GM18498 (cell line): ENCODE measurements around the gene SLC12A4.

Source experiments
- ATAC-seq: cut with Tn5 transposase; IDR thresholded peaks from one replicate; pipeline ENCODE4 v1.9.1; 2021; ENCODE audit warnings: mild to moderate bottlenecking, moderate library complexity; ENCODE audit not compliant: unreplicated experiment

SLC12A4 gene

DNA sequence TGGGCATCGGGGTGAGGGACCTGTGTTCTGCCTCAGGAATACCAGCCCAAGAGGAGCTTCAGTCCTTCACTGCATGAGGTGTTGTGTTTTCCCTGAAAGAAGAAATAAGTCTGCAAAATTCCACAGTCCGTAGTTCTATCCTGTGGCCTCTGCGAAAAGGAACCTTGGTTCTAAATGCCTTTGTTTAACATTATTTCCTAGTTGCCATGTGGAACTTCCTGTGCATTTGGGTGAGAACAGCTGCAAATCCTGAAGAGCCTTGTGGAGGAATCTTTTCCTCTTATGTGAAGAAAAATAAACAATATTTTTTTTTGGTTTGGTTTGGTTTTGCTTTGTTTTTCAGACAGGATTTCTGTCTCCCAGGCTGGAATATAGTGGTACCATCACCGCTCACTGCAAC is 65.6 kb downstream of the SLC12A4 start:
- ATAC-seq, result no peak

DNA sequence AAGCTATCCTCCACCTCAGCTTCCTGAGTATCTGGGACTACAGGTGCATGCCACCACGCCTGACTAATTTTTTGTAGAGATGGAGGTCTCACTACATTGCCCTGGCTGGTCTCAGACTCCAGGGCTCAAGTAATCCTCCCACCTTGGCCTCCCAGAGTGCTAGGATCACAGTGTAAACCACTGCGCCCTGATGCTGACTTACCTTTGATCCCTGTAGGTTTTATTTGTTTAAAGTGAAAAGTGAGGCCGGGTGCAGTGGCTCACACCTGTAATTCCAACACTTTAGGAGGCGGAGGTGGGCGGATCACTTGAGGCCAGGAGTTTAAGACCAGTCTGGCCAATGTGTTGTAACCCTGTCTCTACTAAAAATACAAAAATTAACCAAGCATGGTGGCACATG is 66.7 kb downstream of the SLC12A4 start:
- ATAC-seq, result no peak

DNA sequence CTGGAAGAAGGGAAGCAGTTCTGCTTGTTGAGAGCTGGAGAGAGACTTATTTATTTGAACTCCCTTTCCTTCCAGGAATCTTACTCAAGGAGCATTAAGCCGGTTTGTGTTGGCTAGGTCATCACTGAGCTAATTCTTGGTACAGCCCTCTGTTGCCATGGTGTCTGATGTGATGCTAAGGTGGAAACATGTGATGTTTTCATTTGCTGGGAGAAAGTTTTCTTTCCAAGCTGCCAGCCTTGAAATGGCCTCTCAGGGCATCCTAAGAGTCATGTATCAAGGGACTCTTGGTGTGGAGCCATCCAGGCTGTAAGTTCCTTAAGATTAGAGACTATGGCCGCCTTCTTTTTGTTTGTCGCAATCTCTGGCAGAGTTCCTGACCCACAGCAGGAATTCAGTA is 71.2 kb downstream of the SLC12A4 start:
- no peak for ATAC-seq

DNA sequence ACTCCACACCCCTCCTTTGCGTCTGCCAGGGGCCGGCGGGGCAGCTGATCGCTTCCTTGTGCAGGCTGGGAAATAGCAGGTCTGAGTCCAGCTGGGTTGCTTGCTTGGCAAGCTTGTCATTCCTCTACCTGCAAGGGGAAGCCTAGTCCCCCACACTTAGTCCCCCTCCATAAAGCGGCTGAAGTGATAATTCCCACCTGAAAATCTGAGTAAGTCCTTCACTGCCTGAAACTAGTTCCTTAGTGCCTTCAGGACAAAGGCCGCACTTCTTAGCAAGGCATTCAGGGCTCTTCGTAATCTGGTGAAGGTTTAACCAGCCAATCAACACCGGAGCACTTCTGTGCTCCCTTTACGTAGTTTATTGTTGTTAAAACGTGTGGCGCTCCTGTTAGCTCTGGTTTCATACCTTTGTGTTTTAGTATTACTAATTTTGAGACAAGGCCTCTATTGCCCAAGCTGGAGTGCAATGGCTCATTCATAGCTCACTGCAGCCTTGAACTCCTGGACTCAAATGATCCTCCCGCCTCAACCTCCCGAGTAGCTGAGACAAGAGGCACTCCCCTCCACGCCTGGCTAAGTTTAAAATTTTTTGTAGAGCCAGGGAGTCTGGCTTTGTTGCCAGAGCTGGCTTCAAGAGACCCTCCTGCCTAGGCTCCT is 74.6 kb downstream of the SLC12A4 start:
- no peak for ATAC-seq
